Activated T-cell treated with anti-CD3 and anti-CD28 coated beads for 1 hour (primary cell): Measurements from ENCODE around the gene KDELR1.
"Not testable (repeated sequence)": the region's sequence is repeated elsewhere in the genome, so short reads cannot be mapped to it uniquely, and the experiment has no call there.

Experiments used
- DNase-seq: peaks from one replicate; pipeline ENCODE4 v3.0.0-alpha.2; 2020; ENCODE audit warnings: low read depth

KDELR1 gene

GRCh38 chr19:48397263-48398101, 6.1 kb upstream of the KDELR1 start:
- no peak for DNase-seq

GRCh38 chr19:48396824-48397176, 5.4 kb upstream of the KDELR1 start:
- no peak for DNase-seq

- no peak for DNase-seq
These were observed 4.9 kb upstream of the KDELR1 start for GRCh38 chr19:48396016-48396823.

GRCh38 chr19:48395499-48395898, 4.1 kb upstream of the KDELR1 start:
- no peak for DNase-seq

- no peak for DNase-seq
These were observed 3.8 kb upstream of the KDELR1 start for GRCh38 chr19:48395170-48395455.

GRCh38 chr19:48394331-48395169, 3.2 kb upstream of the KDELR1 start:
- no peak for DNase-seq

- no peak for DNase-seq
These were observed 2.4 kb upstream of the KDELR1 start, which contains the start of gene GRIN2D for GRCh38 chr19:48393559-48394330. TSS of gene GRIN2D (plus strand) at chr19:48393668. CDS start at chr19:48398393, 4,725 bp downstream.

- no peak for DNase-seq
These were observed 1.7 kb upstream of the KDELR1 start for GRCh38 chr19:48392860-48393558.

- not testable (repeated sequence) for DNase-seq
These were observed 624 bp upstream of the KDELR1 start for GRCh38 chr19:48392006-48392344.

GRCh38 chr19:48390188-48391099, 907 bp downstream of the KDELR1 start:
- DNase-seq = peak; percentile 53

GRCh38 chr19:48386981-48387380, 4.4 kb downstream of the KDELR1 start:
- no peak for DNase-seq

GRCh38 chr19:48385461-48386087, 5.8 kb downstream of the KDELR1 start:
- DNase-seq = no peak

GRCh38 chr19:48382286-48382685, 9.1 kb downstream of the KDELR1 start:
- no peak for DNase-seq

GRCh38 chr19:48381178-48381950, 10.0 kb downstream of the KDELR1 start:
- DNase-seq = no peak

GRCh38 chr19:48379058-48379457, 12.3 kb downstream of the KDELR1 start:
- DNase-seq = no peak

GRCh38 chr19:48378194-48378570, 13.2 kb downstream of the KDELR1 start:
- DNase-seq = no peak

- DNase-seq = no peak
These were observed 17.8 kb downstream of the KDELR1 start for GRCh38 chr19:48373567-48373966.

GRCh38 chr19:48372904-48373303, 18.4 kb downstream of the KDELR1 start:
- DNase-seq = no peak

- not testable (repeated sequence) for DNase-seq
These were observed 19.6 kb downstream of the KDELR1 start for GRCh38 chr19:48371771-48372170.
